H9 (cell line): ENCODE data around the gene NR2F2. TPM values are rescaled to one million over a fixed set of nuclear protein-coding genes. Genes with fewer than 3 reads are reported as not detected.
A peak's percentile ranks its signal among the peaks of the same experiment; 100 is the strongest.

ENCODE experiments used
- DNase-seq: peaks from one replicate; pipeline ENCODE4 v3.0.0-alpha.2; 2017
- H2AFZ ChIP-seq: one replicate; pipeline ENCODE4 v1.6.1; 2013; ENCODE audit warnings: mild to moderate bottlenecking, low read length, control low read depth, moderate library complexity
- H2AK5ac ChIP-seq: 2 replicates; pipeline ENCODE4 v1.6.1; 2013; ENCODE audit warnings: low read length, control low read depth, mixed read lengths; ENCODE audit not compliant: insufficient read length
- H2BK120ac ChIP-seq: one replicate; pipeline ENCODE4 v1.6.1; 2013; ENCODE audit warnings: low read depth, mild to moderate bottlenecking, low read length, control low read depth, inconsistent platforms; ENCODE audit not compliant: poor library complexity, severe bottlenecking
- H2BK12ac ChIP-seq: 2 replicates; pipeline ENCODE4 v1.6.1; 2013; ENCODE audit warnings: low read length, control low read depth, mixed read lengths, low read depth; ENCODE audit not compliant: insufficient read length
- H2BK15ac ChIP-seq: 2 replicates; pipeline ENCODE4 v1.6.1; 2013; ENCODE audit warnings: low read depth, low read length, control low read depth
- H2BK20ac ChIP-seq: one replicate; pipeline ENCODE4 v1.6.1; 2013; ENCODE audit warnings: low read depth, mild to moderate bottlenecking, low read length, control low read depth, inconsistent platforms; ENCODE audit not compliant: poor library complexity, severe bottlenecking
- H2BK5ac ChIP-seq: 2 replicates; pipeline ENCODE4 v1.6.1; 2013; ENCODE audit warnings: low read length, control low read depth, mixed read lengths; ENCODE audit not compliant: insufficient read length
- H3K14ac ChIP-seq: 2 replicates; pipeline ENCODE4 v1.6.1; 2013; ENCODE audit warnings: low read length, control low read depth; ENCODE audit not compliant: insufficient read depth
- H3K18ac ChIP-seq: 2 replicates; pipeline ENCODE4 v1.6.1; 2013; ENCODE audit warnings: low read depth, mild to moderate bottlenecking, mixed read lengths, low read length, control low read depth; ENCODE audit not compliant: insufficient read length
- H3K23ac ChIP-seq: 2 replicates; pipeline ENCODE4 v1.6.1; 2013; ENCODE audit warnings: low read length, control low read depth, mixed read lengths, low read depth; ENCODE audit not compliant: insufficient read length
- H3K23me2 ChIP-seq: 2 replicates; pipeline ENCODE4 v1.6.1; 2013; ENCODE audit warnings: low read depth, mild to moderate bottlenecking, mixed read lengths, low read length, control low read depth; ENCODE audit not compliant: insufficient read length, poor library complexity, severe bottlenecking
- H3K27ac ChIP-seq: 2 replicates; pipeline ENCODE4 v1.5.1; 2013; ENCODE audit warnings: low read length, control low read depth, mixed read lengths, low read depth; ENCODE audit not compliant: insufficient read length
- H3K27me3 ChIP-seq: 2 replicates; pipeline ENCODE4 v1.6.1; 2013; ENCODE audit warnings: low read length, control low read depth, inconsistent platforms; ENCODE audit not compliant: insufficient read depth
- H3K4ac ChIP-seq: 2 replicates; pipeline ENCODE4 v1.6.1; 2013; ENCODE audit warnings: low read depth, mild to moderate bottlenecking, control low read depth, inconsistent platforms, low read length, moderate library complexity
- H3K4me1 ChIP-seq: 2 replicates; pipeline ENCODE4 v1.6.1; 2013; ENCODE audit warnings: low read length, control low read depth, inconsistent platforms; ENCODE audit not compliant: insufficient read depth
- H3K4me2 ChIP-seq: 2 replicates; pipeline ENCODE4 v1.6.1; 2013; ENCODE audit warnings: low read length, control low read depth, mixed read lengths; ENCODE audit not compliant: insufficient read length, insufficient read depth
- H3K56ac ChIP-seq: 2 replicates; pipeline ENCODE4 v1.6.1; 2013; ENCODE audit warnings: low read depth, mild to moderate bottlenecking, mixed read lengths, low read length, control low read depth; ENCODE audit not compliant: insufficient read length
- H3K79me1 ChIP-seq: 2 replicates; pipeline ENCODE4 v1.6.1; 2013; ENCODE audit warnings: low read depth, mild to moderate bottlenecking, moderate library complexity, low read length, control low read depth, inconsistent platforms; ENCODE audit not compliant: insufficient read depth, poor library complexity, severe bottlenecking
- H3K79me2 ChIP-seq: 2 replicates; pipeline ENCODE4 v1.6.1; 2013; ENCODE audit warnings: low read length, control low read depth, inconsistent platforms; ENCODE audit not compliant: insufficient read depth
- H3K9ac ChIP-seq: 2 replicates; pipeline ENCODE4 v1.6.1; 2013; ENCODE audit warnings: low read length, control low read depth, mixed read lengths; ENCODE audit not compliant: insufficient read length; ENCODE audit errors: extremely low read depth
- H3K9me3 ChIP-seq: one replicate; pipeline ENCODE4 v1.6.1; 2013; ENCODE audit warnings: low read depth, low read length, inconsistent platforms; ENCODE audit not compliant: control insufficient read depth
- H3T11ph ChIP-seq: one replicate; pipeline ENCODE4 v1.6.1; 2013; ENCODE audit warnings: mild to moderate bottlenecking, low read length, control low read depth, inconsistent platforms
- H4K20me1 ChIP-seq: one replicate; pipeline ENCODE4 v1.6.1; 2013; ENCODE audit not compliant: control insufficient read depth, insufficient read length, insufficient read depth
- H4K5ac ChIP-seq: 2 replicates; pipeline ENCODE4 v1.6.1; 2013; ENCODE audit warnings: low read depth, mild to moderate bottlenecking, mixed read lengths, low read length, control low read depth; ENCODE audit not compliant: insufficient read length
- H4K8ac ChIP-seq: replicated peaks from 2 replicates; pipeline ENCODE4 v1.6.1; 2013; ENCODE audit warnings: low read length, control low read depth, mixed read lengths, low read depth; ENCODE audit not compliant: insufficient read length
- H4K91ac ChIP-seq: 2 replicates; pipeline ENCODE4 v1.6.1; 2013; ENCODE audit warnings: low read depth, mild to moderate bottlenecking, moderate library complexity, mixed read lengths, low read length, control low read depth; ENCODE audit not compliant: insufficient read length
- H3K27ac Mint-ChIP-seq, 3 experiments: 2 replicates in 2 of 3; 3 replicates in 1 of 3; pipeline ENCODE4 v1.8.0; 2020 to 2021; ENCODE audit warnings: mixed read lengths in 3 of 3, mild to moderate bottlenecking in 1 of 3, moderate library complexity in 1 of 3
- H3K27me3 Mint-ChIP-seq: 2 replicates; pipeline ENCODE4 v1.8.0; 2021; ENCODE audit warnings: low read depth, mild to moderate bottlenecking, moderate library complexity, mixed read lengths
- H3K36me3 Mint-ChIP-seq, 3 experiments: 2 replicates in 2 of 3; 3 replicates in 1 of 3; pipeline ENCODE4 v1.8.0; 2020 to 2021; ENCODE audit warnings: low read depth in 3 of 3, mixed read lengths in 3 of 3; ENCODE audit not compliant: insufficient read depth in 1 of 3
- H3K4me1 Mint-ChIP-seq, 2 experiments: 2 replicates each; pipeline ENCODE4 v1.8.0; 2020; ENCODE audit warnings: mixed read lengths in 2 of 2
- H3K4me3 Mint-ChIP-seq, 2 experiments: 2 replicates in 1 of 2; 3 replicates in 1 of 2; pipeline ENCODE4 v1.8.0; 2020 to 2021; ENCODE audit warnings: mild to moderate bottlenecking in 2 of 2, mixed read lengths in 2 of 2, moderate library complexity in 1 of 2
- H3K9me3 Mint-ChIP-seq, 2 experiments: 2 replicates in 1 of 2; 3 replicates in 1 of 2; pipeline ENCODE4 v1.8.0; 2020; ENCODE audit warnings: mild to moderate bottlenecking in 2 of 2, mixed read lengths in 2 of 2, moderate library complexity in 1 of 2
- WGBS: extraction: QIAGEN DNeasy Blood & Tissue Kit; methylation state at CpG from one replicate; pipeline ENCODE4 v1.1.7; 2013; ENCODE audit warnings: missing lambda C conversion rate, low lambda C conversion rate, mixed read lengths; ENCODE audit not compliant: insufficient read length; ENCODE audit errors: extremely low coverage; 5-methylcytosine and 5-hydroxymethylcytosine counted together
- total RNA-seq: library from RNA; stranded (reverse); gene quantifications from 2 replicates; pipeline ENCODE4 v1.2.1, GENCODE V29; 2021
- TF ChIP-seq, protein P1 (sequence below): fragments of 200-600 bp; sonication (generic); conservative IDR thresholded peaks from 3 replicates; pipeline ENCODE4 v1.8.0; 2021; ENCODE audit warnings: antibody characterized with exemption, mild to moderate bottlenecking

NR2F2 gene
- total RNA-seq, 1 experiment from 2014 or later: 0.24 TPM

- H3K4me1 ChIP-seq: 0 out of 2 replicates have a peak, but pooled peaks cover 3% of the 10 kb centered on the region
- H2BK12ac ChIP-seq: no peak overlapping the region
- no peaks in the 10 kb centered on the region for H3K9me3 ChIP-seq
- no peak overlapping the region for H2BK20ac ChIP-seq
- no peaks in the 10 kb centered on the region for H3K79me1 ChIP-seq
- no peak overlapping the region for H3K27ac ChIP-seq
- TF ChIP-seq, protein P1, sequence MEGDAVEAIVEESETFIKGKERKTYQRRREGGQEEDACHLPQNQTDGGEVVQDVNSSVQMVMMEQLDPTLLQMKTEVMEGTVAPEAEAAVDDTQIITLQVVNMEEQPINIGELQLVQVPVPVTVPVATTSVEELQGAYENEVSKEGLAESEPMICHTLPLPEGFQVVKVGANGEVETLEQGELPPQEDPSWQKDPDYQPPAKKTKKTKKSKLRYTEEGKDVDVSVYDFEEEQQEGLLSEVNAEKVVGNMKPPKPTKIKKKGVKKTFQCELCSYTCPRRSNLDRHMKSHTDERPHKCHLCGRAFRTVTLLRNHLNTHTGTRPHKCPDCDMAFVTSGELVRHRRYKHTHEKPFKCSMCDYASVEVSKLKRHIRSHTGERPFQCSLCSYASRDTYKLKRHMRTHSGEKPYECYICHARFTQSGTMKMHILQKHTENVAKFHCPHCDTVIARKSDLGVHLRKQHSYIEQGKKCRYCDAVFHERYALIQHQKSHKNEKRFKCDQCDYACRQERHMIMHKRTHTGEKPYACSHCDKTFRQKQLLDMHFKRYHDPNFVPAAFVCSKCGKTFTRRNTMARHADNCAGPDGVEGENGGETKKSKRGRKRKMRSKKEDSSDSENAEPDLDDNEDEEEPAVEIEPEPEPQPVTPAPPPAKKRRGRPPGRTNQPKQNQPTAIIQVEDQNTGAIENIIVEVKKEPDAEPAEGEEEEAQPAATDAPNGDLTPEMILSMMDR: no peak
- peaks cover 91% of the 10 kb centered on the region for H3K27me3 ChIP-seq
- H4K91ac ChIP-seq: no peak overlapping the region
- H3K23me2 ChIP-seq: peaks cover 16% of the 10 kb centered on the region
- H3K4ac ChIP-seq: no peak overlapping the region
- H2BK120ac ChIP-seq: no peak overlapping the region
- Mint-ChIP-seq H3K36me3 (no peaks in the 10 kb centered on the region), H3K27me3 (peaks cover 100% of the 10 kb centered on the region), H3K4me1 (peaks cover 22 to 65% of the 10 kb centered on the region in 2 experiments), H3K9me3 (peaks cover 0 to 2% of the 10 kb centered on the region in 2 experiments; a peak in 2 of 5 replicates), H3K27ac (no peak overlapping the region), H3K4me3 (no peak overlapping the region)
- H3K79me2 ChIP-seq: no peaks in the 10 kb centered on the region
- no peak overlapping the region for H4K5ac ChIP-seq
- no peak overlapping the region for H2BK5ac ChIP-seq
- no CpG with 5 or more reads among the region's 6 CpGs for WGBS
- H3K14ac ChIP-seq: no peak overlapping the region
- H3K18ac ChIP-seq: no peak overlapping the region
- no peak overlapping the region for H4K8ac ChIP-seq
- H3K23ac ChIP-seq: no peak overlapping the region
- no peak overlapping the region for H2AK5ac ChIP-seq
- DNase-seq: no peak
- no peak overlapping the region for H2AFZ ChIP-seq
- no peak overlapping the region for H3T11ph ChIP-seq
- H3K4me2 ChIP-seq: peak overlapping the region; percentile 23
- H2BK15ac ChIP-seq: no peak overlapping the region
- H3K56ac ChIP-seq: no peak overlapping the region
- no peak overlapping the region for H3K9ac ChIP-seq
- no peaks in the 10 kb centered on the region for H4K20me1 ChIP-seq
These were observed 5.5 kb upstream of the NR2F2 start for GRCh38 chr15:96324940-96325540.
